ENCODE results near the gene TMEM191B. TPM values are rescaled to one million over a fixed set of nuclear protein-coding genes. Genes with fewer than 3 reads are reported as not detected.
"Not testable (repeated sequence)": the region's sequence is repeated elsewhere in the genome, so short reads cannot be mapped to it uniquely, and the experiment has no call there.

The TMEM191B gene
- 0.32 and 3.8 TPM in 2 replicates for total RNA-seq (2014; rRNA removed; shearing (Covaris generic); ENCODE audit: low replicate concordance)

GRCh38 chr22:18527752-18528596 lies at the start of gene TMEM191B:
Gene TMEM191B (plus strand): TSS chr22:18527802. CDS start chr22:18527981, 179 bp downstream.
- H3K27me3 ChIP-seq (ENCODE audit: low read length); H2AFZ ChIP-seq (ENCODE audit: low read length); H3K9me3 ChIP-seq (ENCODE audit: low read length); H3K4me3 ChIP-seq (ENCODE audit: low read length); H3K36me3 ChIP-seq (ENCODE audit: insufficient read depth, low read length); DNase-seq; H3K9ac ChIP-seq (ENCODE audit: low read length); H4K20me1 ChIP-seq (ENCODE audit: insufficient read depth, low read depth, low read length); H3K4me1 ChIP-seq (ENCODE audit: low read length); H3K27ac ChIP-seq (ENCODE audit: low read length); H3K4me2 ChIP-seq (ENCODE audit: low read depth, low read length, poor library complexity, severe bottlenecking); H3K9me2 ChIP-seq (replicated peaks; ENCODE audit: insufficient read depth, low read length); H3K79me2 ChIP-seq (ENCODE audit: low read length): not testable (repeated sequence)

GRCh38 chr22:18496227-18496626 lies 31.4 kb upstream of the TMEM191B start:
- not testable (repeated sequence) for H3K4me3 ChIP-seq (ENCODE audit: low read length); H3K9me2 ChIP-seq (replicated peaks; ENCODE audit: insufficient read depth, low read length); H4K20me1 ChIP-seq (ENCODE audit: insufficient read depth, low read depth, low read length); H3K9me3 ChIP-seq (ENCODE audit: low read length); H3K27ac ChIP-seq (ENCODE audit: low read length); H3K79me2 ChIP-seq (ENCODE audit: low read length); H3K4me2 ChIP-seq (ENCODE audit: low read depth, low read length, poor library complexity, severe bottlenecking); H3K36me3 ChIP-seq (ENCODE audit: insufficient read depth, low read length); H2AFZ ChIP-seq (ENCODE audit: low read length); DNase-seq; H3K4me1 ChIP-seq (ENCODE audit: low read length); H3K9ac ChIP-seq (ENCODE audit: low read length); H3K27me3 ChIP-seq (ENCODE audit: low read length)

GRCh38 chr22:18511327-18511726 lies 16.3 kb upstream of the TMEM191B start:
- not testable (repeated sequence) for H3K36me3 ChIP-seq (ENCODE audit: insufficient read depth, low read length); H3K79me2 ChIP-seq (ENCODE audit: low read length); H3K9me3 ChIP-seq (ENCODE audit: low read length); H3K9ac ChIP-seq (ENCODE audit: low read length); H2AFZ ChIP-seq (ENCODE audit: low read length); H3K9me2 ChIP-seq (replicated peaks; ENCODE audit: insufficient read depth, low read length); H3K27me3 ChIP-seq (ENCODE audit: low read length); H3K4me2 ChIP-seq (ENCODE audit: low read depth, low read length, poor library complexity, severe bottlenecking); H3K27ac ChIP-seq (ENCODE audit: low read length); H3K4me1 ChIP-seq (ENCODE audit: low read length); H4K20me1 ChIP-seq (ENCODE audit: insufficient read depth, low read depth, low read length); DNase-seq; H3K4me3 ChIP-seq (ENCODE audit: low read length)

GRCh38 chr22:18512378-18512777 lies 15.2 kb upstream of the TMEM191B start:
- not testable (repeated sequence) for H4K20me1 ChIP-seq (ENCODE audit: insufficient read depth, low read depth, low read length); H3K27ac ChIP-seq (ENCODE audit: low read length); H3K4me1 ChIP-seq (ENCODE audit: low read length); H3K9me2 ChIP-seq (replicated peaks; ENCODE audit: insufficient read depth, low read length); H3K27me3 ChIP-seq (ENCODE audit: low read length); H3K79me2 ChIP-seq (ENCODE audit: low read length); H3K36me3 ChIP-seq (ENCODE audit: insufficient read depth, low read length); H3K4me2 ChIP-seq (ENCODE audit: low read depth, low read length, poor library complexity, severe bottlenecking); H2AFZ ChIP-seq (ENCODE audit: low read length); H3K9ac ChIP-seq (ENCODE audit: low read length); DNase-seq; H3K4me3 ChIP-seq (ENCODE audit: low read length); H3K9me3 ChIP-seq (ENCODE audit: low read length)

- not testable (repeated sequence) for H3K36me3 ChIP-seq (ENCODE audit: insufficient read depth, low read length)
Observed at GRCh38 chr22:18513454-18513853, 14.1 kb upstream of the TMEM191B start.

GRCh38 chr22:18518061-18518460 lies 9.5 kb upstream of the TMEM191B start, which contains the start of gene GGTLC3:
Gene GGTLC3 (minus strand): TSS chr22:18518161. CDS start chr22:18517897, 264 bp downstream.
- not testable (repeated sequence) for H3K4me3 ChIP-seq (ENCODE audit: low read length); DNase-seq; H3K79me2 ChIP-seq (ENCODE audit: low read length); H3K9me3 ChIP-seq (ENCODE audit: low read length); H3K9ac ChIP-seq (ENCODE audit: low read length); H2AFZ ChIP-seq (ENCODE audit: low read length); H3K27me3 ChIP-seq (ENCODE audit: low read length); H4K20me1 ChIP-seq (ENCODE audit: insufficient read depth, low read depth, low read length); H3K36me3 ChIP-seq (ENCODE audit: insufficient read depth, low read length); H3K27ac ChIP-seq (ENCODE audit: low read length); H3K9me2 ChIP-seq (replicated peaks; ENCODE audit: insufficient read depth, low read length); H3K4me1 ChIP-seq (ENCODE audit: low read length); H3K4me2 ChIP-seq (ENCODE audit: low read depth, low read length, poor library complexity, severe bottlenecking)

More at GRCh38 chr22:18513454-18513853, 14.1 kb upstream of the TMEM191B start:
- not testable (repeated sequence) for H3K9me2 ChIP-seq (replicated peaks; ENCODE audit: insufficient read depth, low read length); DNase-seq; H3K4me3 ChIP-seq (ENCODE audit: low read length); H3K4me2 ChIP-seq (ENCODE audit: low read depth, low read length, poor library complexity, severe bottlenecking); H3K27ac ChIP-seq (ENCODE audit: low read length); H4K20me1 ChIP-seq (ENCODE audit: insufficient read depth, low read depth, low read length); H3K79me2 ChIP-seq (ENCODE audit: low read length); H3K27me3 ChIP-seq (ENCODE audit: low read length); H3K4me1 ChIP-seq (ENCODE audit: low read length); H3K9me3 ChIP-seq (ENCODE audit: low read length); H3K9ac ChIP-seq (ENCODE audit: low read length); H2AFZ ChIP-seq (ENCODE audit: low read length)

- H4K20me1 ChIP-seq (ENCODE audit: insufficient read depth, low read depth, low read length); H3K9ac ChIP-seq (ENCODE audit: low read length); H3K9me3 ChIP-seq (ENCODE audit: low read length); H3K79me2 ChIP-seq (ENCODE audit: low read length); H3K27ac ChIP-seq (ENCODE audit: low read length); H2AFZ ChIP-seq (ENCODE audit: low read length); H3K36me3 ChIP-seq (ENCODE audit: insufficient read depth, low read length); H3K9me2 ChIP-seq (replicated peaks; ENCODE audit: insufficient read depth, low read length); H3K4me1 ChIP-seq (ENCODE audit: low read length); DNase-seq; H3K4me3 ChIP-seq (ENCODE audit: low read length); H3K4me2 ChIP-seq (ENCODE audit: low read depth, low read length, poor library complexity, severe bottlenecking); H3K27me3 ChIP-seq (ENCODE audit: low read length): not testable (repeated sequence)
Observed at GRCh38 chr22:18522762-18523161, 4.8 kb upstream of the TMEM191B start.

GRCh38 chr22:18523328-18523727 lies 4.3 kb upstream of the TMEM191B start:
- not testable (repeated sequence) for DNase-seq; H3K9ac ChIP-seq (ENCODE audit: low read length); H3K27me3 ChIP-seq (ENCODE audit: low read length); H3K4me3 ChIP-seq (ENCODE audit: low read length); H3K27ac ChIP-seq (ENCODE audit: low read length); H4K20me1 ChIP-seq (ENCODE audit: insufficient read depth, low read depth, low read length); H3K36me3 ChIP-seq (ENCODE audit: insufficient read depth, low read length); H3K4me1 ChIP-seq (ENCODE audit: low read length); H3K79me2 ChIP-seq (ENCODE audit: low read length); H3K9me2 ChIP-seq (replicated peaks; ENCODE audit: insufficient read depth, low read length); H2AFZ ChIP-seq (ENCODE audit: low read length); H3K4me2 ChIP-seq (ENCODE audit: low read depth, low read length, poor library complexity, severe bottlenecking); H3K9me3 ChIP-seq (ENCODE audit: low read length)

Measured in Karpas-422 (cell line).